Glutamatergic neuron (in vitro differentiated cells): ENCODE data around the gene OSBPL2. TPM values are rescaled to one million over a fixed set of nuclear protein-coding genes. Genes with fewer than 3 reads are reported as not detected.
A peak's percentile ranks its signal among the peaks of the same experiment; 100 is the strongest.

Experiments used
- DNase-seq: peaks from one replicate; pipeline ENCODE4 v3.0.0; 2022
- H3K27ac Mint-ChIP-seq: one replicate; pipeline ENCODE4 v1.8.0; 2020; ENCODE audit warnings: mild to moderate bottlenecking, mixed read lengths, inconsistent platforms; ENCODE audit not compliant: unreplicated experiment
- H3K27me3 Mint-ChIP-seq: one replicate; pipeline ENCODE4 v1.8.0; 2020; ENCODE audit warnings: mild to moderate bottlenecking, moderate library complexity, mixed read lengths, inconsistent platforms; ENCODE audit not compliant: unreplicated experiment
- H3K36me3 Mint-ChIP-seq: one replicate; pipeline ENCODE4 v1.8.0; 2020; ENCODE audit warnings: mild to moderate bottlenecking, mixed read lengths, inconsistent platforms; ENCODE audit not compliant: unreplicated experiment
- H3K4me1 Mint-ChIP-seq: one replicate; pipeline ENCODE4 v1.8.0; 2020; ENCODE audit warnings: mild to moderate bottlenecking, low read depth, mixed read lengths, inconsistent platforms; ENCODE audit not compliant: unreplicated experiment
- H3K4me3 Mint-ChIP-seq: one replicate; pipeline ENCODE4 v1.8.0; 2020; ENCODE audit warnings: mild to moderate bottlenecking, mixed read lengths, inconsistent platforms; ENCODE audit not compliant: unreplicated experiment
- H3K9me3 Mint-ChIP-seq: one replicate; pipeline ENCODE4 v1.8.0; 2020; ENCODE audit warnings: mild to moderate bottlenecking, moderate library complexity, mixed read lengths, inconsistent platforms; ENCODE audit not compliant: unreplicated experiment
- CTCF ChIP-seq: fragments of 200-600 bp; sonication (generic); IDR thresholded peaks from one replicate; pipeline ENCODE4 v1.5.0; 2021; ENCODE audit not compliant: partially characterized antibody, unreplicated experiment
- total RNA-seq: library from RNA; stranded (reverse); fragmentation: NEBNext Ultra II Directional; extraction: Animal tissue kit (Norgen Biotek cat#: 25700); gene quantifications from one replicate; pipeline ENCODE4 v1.2.1, GENCODE V29; 2021; ENCODE audit not compliant: unreplicated experiment

Gene OSBPL2
- total RNA-seq, 1 donor from 2014 or later, result 42.6 TPM

- H3K36me3 Mint-ChIP-seq, result no peaks in the 10 kb centered on the region
- H3K4me3 Mint-ChIP-seq, result no peak overlapping the region
- peak overlapping the region; percentile 72 for H3K27ac Mint-ChIP-seq
- DNase-seq, result no peak
- peaks cover 7% of the 10 kb centered on the region for H3K27me3 Mint-ChIP-seq
- no peak for TF ChIP-seq CTCF
- H3K9me3 Mint-ChIP-seq, result peaks cover 4% of the 10 kb centered on the region
- H3K4me1 Mint-ChIP-seq, result peaks cover 1% of the 10 kb centered on the region
Observed at GRCh38 chr20:62226707-62227590, 11.4 kb upstream of the OSBPL2 start.

GRCh38 chr20:62227591-62227976 is 10.7 kb upstream of the OSBPL2 start:
- peaks cover 4% of the 10 kb centered on the region for H3K9me3 Mint-ChIP-seq
- H3K4me3 Mint-ChIP-seq, result no peak overlapping the region
- H3K4me1 Mint-ChIP-seq, result peaks cover 1% of the 10 kb centered on the region
- H3K27ac Mint-ChIP-seq, result no peak overlapping the region
- peaks cover 7% of the 10 kb centered on the region for H3K27me3 Mint-ChIP-seq
- no peak for TF ChIP-seq CTCF
- peak; percentile 26 for DNase-seq
- H3K36me3 Mint-ChIP-seq, result no peaks in the 10 kb centered on the region

- no peak for DNase-seq
- Mint-ChIP-seq H3K27me3 (peaks cover 7% of the 10 kb centered on the region), H3K9me3 (peaks cover 4% of the 10 kb centered on the region), H3K27ac (no peak overlapping the region), H3K36me3 (no peaks in the 10 kb centered on the region), H3K4me3 (no peak overlapping the region), H3K4me1 (peaks cover 1% of the 10 kb centered on the region)
- TF ChIP-seq CTCF, result no peak
Observed at GRCh38 chr20:62227977-62228958, 10.1 kb upstream of the OSBPL2 start.

GRCh38 chr20:62228982-62229545 is 9.3 kb upstream of the OSBPL2 start:
- Mint-ChIP-seq H3K4me3 (no peak overlapping the region), H3K36me3 (no peaks in the 10 kb centered on the region), H3K27me3 (peaks cover 10% of the 10 kb centered on the region), H3K4me1 (peaks cover 1% of the 10 kb centered on the region), H3K9me3 (peaks cover 4% of the 10 kb centered on the region), H3K27ac (no peak overlapping the region)
- TF ChIP-seq CTCF, result no peak
- no peak for DNase-seq
